ENCODE data around the gene EDRF1. TPM values are rescaled to one million over a fixed set of nuclear protein-coding genes. Genes with fewer than 3 reads are reported as not detected.
A peak's percentile ranks its signal among the peaks of the same experiment; 100 is the strongest.
"Not testable (repeated sequence)": the region's sequence is repeated elsewhere in the genome, so short reads cannot be mapped to it uniquely, and the experiment has no call there.

EDRF1 gene
- total RNA-seq, 1 experiment from 2014 or later, result 40.5 TPM

GRCh38 chr10:125693524-125693847 lies 26.0 kb upstream of the EDRF1 start:
- Histone ChIP-seq H3K27me3 (replicated peaks; ENCODE audit: insufficient read depth, low read depth, low read length, poor library complexity) (no peaks in the 10 kb centered on the region), H3K27ac (ENCODE audit: low read depth, low read length, poor library complexity, severe bottlenecking) (no peak overlapping the region), H3K9me3 (ENCODE audit: low read depth, low read length, poor library complexity, severe bottlenecking) (no peaks in the 10 kb centered on the region), H3K4me3 (ENCODE audit: low read depth, low read length, poor library complexity, severe bottlenecking) (no peak overlapping the region), H3K4me1 (ENCODE audit: insufficient read depth, low read length, poor library complexity, severe bottlenecking) (peaks cover 34% of the 10 kb centered on the region), H3K36me3 (ENCODE audit: insufficient read depth, low read length, poor library complexity, severe bottlenecking) (no peaks in the 10 kb centered on the region)
- intact Hi-C loops (cut with micrococcal nuclease; ENCODE audit: unreplicated experiment), result no loop called here
- no TSS peak for BruUV-seq (replicated peaks)
- CTCF ChIA-PET, result no interaction called here
- TF ChIP-seq CTCF (conservative IDR thresholded peaks at IDR 0.05; ENCODE audit: low read depth, low read length), result no peak
- TF ChIP-seq EZH2 (IDR thresholded peaks at IDR 0.05; ENCODE audit: borderline replicate concordance, low read depth, low read length, poor library complexity, severe bottlenecking), result no peak
- POLR2A ChIA-PET (ENCODE audit: low non-redundant PET), result no interaction called here
- no peak for DNase-seq (ENCODE audit: low spot score)

GRCh38 chr10:125694883-125695282 lies 24.6 kb upstream of the EDRF1 start:
- DNase-seq (ENCODE audit: low spot score), result peak; percentile 33
- POLR2A ChIA-PET (ENCODE audit: low non-redundant PET), result no interaction called here
- no peak overlapping the region for H3K4me3 ChIP-seq (ENCODE audit: low read depth, low read length, poor library complexity, severe bottlenecking)
- no peak overlapping the region for H3K27ac ChIP-seq (ENCODE audit: low read depth, low read length, poor library complexity, severe bottlenecking)
- intact Hi-C loops (cut with micrococcal nuclease; ENCODE audit: unreplicated experiment), result loop anchor here (5.0 kb wide), 1 partner anchor 63 kb away; no protein-coding TSS in a partner anchor
- no peaks in the 10 kb centered on the region for H3K36me3 ChIP-seq (ENCODE audit: insufficient read depth, low read length, poor library complexity, severe bottlenecking)
- no TSS peak for BruUV-seq (replicated peaks)
- CTCF ChIA-PET, result no interaction called here
- peaks cover 34% of the 10 kb centered on the region for H3K4me1 ChIP-seq (ENCODE audit: insufficient read depth, low read length, poor library complexity, severe bottlenecking)
- H3K9me3 ChIP-seq (ENCODE audit: low read depth, low read length, poor library complexity, severe bottlenecking), result no peaks in the 10 kb centered on the region
- TF ChIP-seq CTCF (conservative IDR thresholded peaks at IDR 0.05; ENCODE audit: low read depth, low read length) (no peak), EZH2 (IDR thresholded peaks at IDR 0.05; ENCODE audit: borderline replicate concordance, low read depth, low read length, poor library complexity, severe bottlenecking) (no peak)
- no peaks in the 10 kb centered on the region for H3K27me3 ChIP-seq (replicated peaks; ENCODE audit: insufficient read depth, low read depth, low read length, poor library complexity)

GRCh38 chr10:125696884-125697283 lies 22.6 kb upstream of the EDRF1 start:
- intact Hi-C loops (cut with micrococcal nuclease; ENCODE audit: unreplicated experiment), result loop anchor here (5.0 kb wide), 1 partner anchor 65 kb away; no protein-coding TSS in a partner anchor
- DNase-seq (ENCODE audit: low spot score); POLR2A ChIA-PET (ENCODE audit: low non-redundant PET); H3K9me3 ChIP-seq (ENCODE audit: low read depth, low read length, poor library complexity, severe bottlenecking); H3K27me3 ChIP-seq (replicated peaks; ENCODE audit: insufficient read depth, low read depth, low read length, poor library complexity); H3K4me3 ChIP-seq (ENCODE audit: low read depth, low read length, poor library complexity, severe bottlenecking); H3K27ac ChIP-seq (ENCODE audit: low read depth, low read length, poor library complexity, severe bottlenecking); H3K36me3 ChIP-seq (ENCODE audit: insufficient read depth, low read length, poor library complexity, severe bottlenecking); BruUV-seq (replicated peaks): not testable (repeated sequence)
- H3K4me1 ChIP-seq (ENCODE audit: insufficient read depth, low read length, poor library complexity, severe bottlenecking), result peaks cover 17% of the 10 kb centered on the region
- CTCF ChIA-PET, result interaction anchor here (0.6 kb wide), 1 partner anchor 669 kb away, joined by 3 read pairs; no protein-coding TSS in a partner anchor

GRCh38 chr10:125698481-125698998 lies 21.0 kb upstream of the EDRF1 start:
- H3K27ac ChIP-seq (ENCODE audit: low read depth, low read length, poor library complexity, severe bottlenecking), result no peak overlapping the region
- POLR2A ChIA-PET (ENCODE audit: low non-redundant PET), result no interaction called here
- CTCF ChIA-PET, result no interaction called here
- intact Hi-C loops (cut with micrococcal nuclease; ENCODE audit: unreplicated experiment), result loop anchor here (5.0 kb wide), 1 partner anchor 66 kb away; no protein-coding TSS in a partner anchor
- TF ChIP-seq EZH2 (IDR thresholded peaks at IDR 0.05; ENCODE audit: borderline replicate concordance, low read depth, low read length, poor library complexity, severe bottlenecking) (no peak), CTCF (conservative IDR thresholded peaks at IDR 0.05; ENCODE audit: low read depth, low read length) (no peak)
- no peak for DNase-seq (ENCODE audit: low spot score)
- no peak overlapping the region for H3K4me3 ChIP-seq (ENCODE audit: low read depth, low read length, poor library complexity, severe bottlenecking)
- H3K36me3 ChIP-seq (ENCODE audit: insufficient read depth, low read length, poor library complexity, severe bottlenecking), result no peaks in the 10 kb centered on the region
- peaks cover 3% of the 10 kb centered on the region for H3K4me1 ChIP-seq (ENCODE audit: insufficient read depth, low read length, poor library complexity, severe bottlenecking)
- BruUV-seq (replicated peaks), result no TSS peak
- no peaks in the 10 kb centered on the region for H3K9me3 ChIP-seq (ENCODE audit: low read depth, low read length, poor library complexity, severe bottlenecking)
- no peaks in the 10 kb centered on the region for H3K27me3 ChIP-seq (replicated peaks; ENCODE audit: insufficient read depth, low read depth, low read length, poor library complexity)

Data from A673 (cell line).